Measurements from ENCODE around the gene SCFD2. TPM values are rescaled to one million over a fixed set of nuclear protein-coding genes. Genes with fewer than 3 reads are reported as not detected.

The SCFD2 gene
- total and polyA plus RNA-seq, 10 of the 15 experiments (the other 5 are each of a cell fraction or from before 2014, with no cell fraction given): 4.8 to 37.6 (median 24.9) TPM

DNA sequence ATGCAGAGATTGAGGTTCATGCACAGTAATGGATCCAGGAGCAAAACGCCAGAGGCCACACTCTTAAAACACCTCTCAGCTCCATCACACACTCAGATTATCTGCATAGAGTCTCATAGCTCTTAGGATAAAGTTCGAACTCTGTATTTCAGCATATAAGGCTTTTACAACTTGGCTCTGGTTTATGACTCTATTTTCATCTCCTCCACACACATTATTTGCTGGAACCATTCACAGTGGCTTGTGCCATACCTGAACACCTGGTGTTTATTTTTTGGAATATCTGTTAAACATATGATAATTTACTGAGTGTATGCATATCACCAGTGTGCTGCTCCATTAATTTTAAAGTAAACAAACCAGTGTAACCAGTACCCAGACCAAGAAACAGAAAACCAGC lies 476.5 kb downstream of the SCFD2 start:
- BruUV-seq (replicated peaks): no TSS peak
- no peaks in the 10 kb centered on the region for H3K4me1 ChIP-seq (ENCODE audit: control insufficient read depth, insufficient read depth, low read length)
- H3K4me2 ChIP-seq (ENCODE audit: control insufficient read depth, insufficient read depth): no peak overlapping the region
- no peaks in the 10 kb centered on the region; a peak in 2 of 4 replicates for H3K36me3 ChIP-seq (ENCODE audit: control insufficient read depth in 2 of 2, insufficient read depth in 2 of 2, low read length in 1 of 2)
- ChIA-PET SMC1A (ENCODE audit: uncharacterized antibody, unreplicated experiment) (no interaction called here), POLR2A (no interaction called here), CTCF (no interaction called here), RAD21 (ENCODE audit: unreplicated experiment) (no interaction called here)
- no peaks in the 10 kb centered on the region for H3K27me3 ChIP-seq (replicated peaks in 1 of 2; ENCODE audit: control insufficient read depth in 2 of 2, insufficient read depth in 2 of 2, low read length in 1 of 2)
- ATAC-seq: no peak
- WGBS (ENCODE audit: insufficient coverage, insufficient replicate concordance, low lambda C conversion rate, missing lambda C conversion rate): 76% methylated on average over 2 of the region's 2 CpGs
- H4K20me1 ChIP-seq (ENCODE audit: control insufficient read depth, insufficient read depth): no peaks in the 10 kb centered on the region
- no peak overlapping the region for H3K27ac ChIP-seq (ENCODE audit: control insufficient read depth, insufficient read depth)
- TF ChIP-seq, protein P1, sequence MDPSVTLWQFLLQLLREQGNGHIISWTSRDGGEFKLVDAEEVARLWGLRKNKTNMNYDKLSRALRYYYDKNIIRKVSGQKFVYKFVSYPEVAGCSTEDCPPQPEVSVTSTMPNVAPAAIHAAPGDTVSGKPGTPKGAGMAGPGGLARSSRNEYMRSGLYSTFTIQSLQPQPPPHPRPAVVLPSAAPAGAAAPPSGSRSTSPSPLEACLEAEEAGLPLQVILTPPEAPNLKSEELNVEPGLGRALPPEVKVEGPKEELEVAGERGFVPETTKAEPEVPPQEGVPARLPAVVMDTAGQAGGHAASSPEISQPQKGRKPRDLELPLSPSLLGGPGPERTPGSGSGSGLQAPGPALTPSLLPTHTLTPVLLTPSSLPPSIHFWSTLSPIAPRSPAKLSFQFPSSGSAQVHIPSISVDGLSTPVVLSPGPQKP (IDR thresholded peaks at IDR 0.05; ENCODE audit: low read depth, low read length): no peak
- TF ChIP-seq ZNF622 (IDR thresholded peaks at IDR 0.05) (no peak), MYC (IDR thresholded peaks at IDR 0.05; ENCODE audit: insufficient read depth, insufficient read length, insufficient replicate concordance, low read length, severe bottlenecking) (no peak), MXI1 (IDR thresholded peaks at IDR 0.05; ENCODE audit: low read depth, low read length) (no peak), LARP7 (IDR thresholded peaks at IDR 0.05) (no peak), BCLAF1 (IDR thresholded peaks at IDR 0.05) (no peak), SP1 (IDR thresholded peaks at IDR 0.05; ENCODE audit: low read depth, low read length) (no peak), TBL1XR1 (IDR thresholded peaks at IDR 0.05; ENCODE audit: low read depth, low read length) (no peak), MEF2B (IDR thresholded peaks at IDR 0.05; ENCODE audit: partially characterized antibody, poor library complexity, severe bottlenecking) (no peak), NR2F1 (conservative IDR thresholded peaks at IDR 0.05) (no peak), CREB1 (IDR thresholded peaks at IDR 0.05; ENCODE audit: low read depth) (no peak), SRF (IDR thresholded peaks at IDR 0.05; ENCODE audit: low read depth in 2 of 2, low read length in 2 of 2) (no peak), FOS (IDR thresholded peaks at IDR 0.05; ENCODE audit: borderline replicate concordance, extremely low read depth, insufficient read length) (no peak), SMAD1 (IDR thresholded peaks at IDR 0.05; ENCODE audit: low read depth, partially characterized antibody) (no peak), POLR2A (IDR thresholded peaks at IDR 0.05; ENCODE audit: low read depth, low read length) (no peak), YY1 (IDR thresholded peaks at IDR 0.05; ENCODE audit: low read depth, low read length) (no peak)
- TF ChIP-seq, protein P2, sequence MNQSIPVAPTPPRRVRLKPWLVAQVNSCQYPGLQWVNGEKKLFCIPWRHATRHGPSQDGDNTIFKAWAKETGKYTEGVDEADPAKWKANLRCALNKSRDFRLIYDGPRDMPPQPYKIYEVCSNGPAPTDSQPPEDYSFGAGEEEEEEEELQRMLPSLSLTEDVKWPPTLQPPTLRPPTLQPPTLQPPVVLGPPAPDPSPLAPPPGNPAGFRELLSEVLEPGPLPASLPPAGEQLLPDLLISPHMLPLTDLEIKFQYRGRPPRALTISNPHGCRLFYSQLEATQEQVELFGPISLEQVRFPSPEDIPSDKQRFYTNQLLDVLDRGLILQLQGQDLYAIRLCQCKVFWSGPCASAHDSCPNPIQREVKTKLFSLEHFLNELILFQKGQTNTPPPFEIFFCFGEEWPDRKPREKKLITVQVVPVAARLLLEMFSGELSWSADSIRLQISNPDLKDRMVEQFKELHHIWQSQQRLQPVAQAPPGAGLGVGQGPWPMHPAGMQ (IDR thresholded peaks at IDR 0.05; ENCODE audit: borderline replicate concordance): no peak
- TF ChIP-seq, protein P3, sequence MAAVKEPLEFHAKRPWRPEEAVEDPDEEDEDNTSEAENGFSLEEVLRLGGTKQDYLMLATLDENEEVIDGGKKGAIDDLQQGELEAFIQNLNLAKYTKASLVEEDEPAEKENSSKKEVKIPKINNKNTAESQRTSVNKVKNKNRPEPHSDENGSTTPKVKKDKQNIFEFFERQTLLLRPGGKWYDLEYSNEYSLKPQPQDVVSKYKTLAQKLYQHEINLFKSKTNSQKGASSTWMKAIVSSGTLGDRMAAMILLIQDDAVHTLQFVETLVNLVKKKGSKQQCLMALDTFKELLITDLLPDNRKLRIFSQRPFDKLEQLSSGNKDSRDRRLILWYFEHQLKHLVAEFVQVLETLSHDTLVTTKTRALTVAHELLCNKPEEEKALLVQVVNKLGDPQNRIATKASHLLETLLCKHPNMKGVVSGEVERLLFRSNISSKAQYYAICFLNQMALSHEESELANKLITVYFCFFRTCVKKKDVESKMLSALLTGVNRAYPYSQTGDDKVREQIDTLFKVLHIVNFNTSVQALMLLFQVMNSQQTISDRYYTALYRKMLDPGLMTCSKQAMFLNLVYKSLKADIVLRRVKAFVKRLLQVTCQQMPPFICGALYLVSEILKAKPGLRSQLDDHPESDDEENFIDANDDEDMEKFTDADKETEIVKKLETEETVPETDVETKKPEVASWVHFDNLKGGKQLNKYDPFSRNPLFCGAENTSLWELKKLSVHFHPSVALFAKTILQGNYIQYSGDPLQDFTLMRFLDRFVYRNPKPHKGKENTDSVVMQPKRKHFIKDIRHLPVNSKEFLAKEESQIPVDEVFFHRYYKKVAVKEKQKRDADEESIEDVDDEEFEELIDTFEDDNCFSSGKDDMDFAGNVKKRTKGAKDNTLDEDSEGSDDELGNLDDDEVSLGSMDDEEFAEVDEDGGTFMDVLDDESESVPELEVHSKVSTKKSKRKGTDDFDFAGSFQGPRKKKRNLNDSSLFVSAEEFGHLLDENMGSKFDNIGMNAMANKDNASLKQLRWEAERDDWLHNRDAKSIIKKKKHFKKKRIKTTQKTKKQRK (IDR thresholded peaks at IDR 0.05; ENCODE audit: low read depth, low read length): no peak
- no peak overlapping the region for H2AFZ ChIP-seq (ENCODE audit: control insufficient read depth, low read depth, low read length)
- H3K9ac ChIP-seq (ENCODE audit: control insufficient read depth, insufficient read depth, low read length): no peak overlapping the region
- in situ Hi-C loops (cut with MboI) (no loop called here), intact Hi-C loops (cut with micrococcal nuclease; ENCODE audit: unreplicated experiment) (no loop called here)
- H3K79me2 ChIP-seq (ENCODE audit: control insufficient read depth, insufficient read depth, low read length): no peaks in the 10 kb centered on the region
- no peak for DNase-seq (ENCODE audit: low read depth, low spot score)
- no peak for FAIRE-seq
- no peak overlapping the region for H3K4me3 ChIP-seq
- H3K9me3 ChIP-seq (replicated peaks; ENCODE audit: control insufficient read depth, insufficient read depth, low read length): no peaks in the 10 kb centered on the region; the same call in 2 of the 3 replicates
